ENCODE measurements around the gene KRTAP4-6.
"Not testable (repeated sequence)": the region's sequence is repeated elsewhere in the genome, so short reads cannot be mapped to it uniquely, and the experiment has no call there.

KRTAP4-6 gene

GRCh38 chr17:41140360-41141131 lies at the start of gene KRTAP4-6:
TSS of gene KRTAP4-6 (minus strand) at chr17:41140544. CDS start at chr17:41140487, 57 bp downstream.
- no peaks in the 10 kb centered on the region for H3K36me3 ChIP-seq (ENCODE audit: control insufficient read depth in 5 of 5, insufficient read depth in 5 of 5, low read length in 5 of 5)
- H3K27ac ChIP-seq (ENCODE audit: low read depth, low read length): no peak within 1 kb of the TSS
- H3K9me3 ChIP-seq (ENCODE audit: control insufficient read depth in 5 of 5, low read length in 5 of 5): peaks cover 3 to 21% (median 14%) of the 10 kb centered on the region in 5 donors
- H3K27me3 ChIP-seq (ENCODE audit: control insufficient read depth in 5 of 5, insufficient read depth in 4 of 5, low read length in 5 of 5): peaks cover 0 to 4% (median 0%) of the 10 kb centered on the region in 5 donors
- H3K9ac ChIP-seq (ENCODE audit: low read length in 5 of 5): no peak within 1 kb of the TSS
- no peak within 1 kb of the TSS for H3K4me3 ChIP-seq (ENCODE audit: low read depth in 1 of 5, low read length in 5 of 5)
- no peaks in the 10 kb centered on the region for H3K4me1 ChIP-seq (ENCODE audit: control insufficient read depth in 5 of 5, insufficient read depth in 5 of 5, low read length in 5 of 5)

- not testable (repeated sequence) for H3K9ac ChIP-seq (ENCODE audit: low read length in 5 of 5); H3K36me3 ChIP-seq (ENCODE audit: control insufficient read depth in 5 of 5, insufficient read depth in 5 of 5, low read length in 5 of 5); H3K27ac ChIP-seq (ENCODE audit: low read depth, low read length); H3K9me3 ChIP-seq (ENCODE audit: control insufficient read depth in 5 of 5, low read length in 5 of 5); H3K4me3 ChIP-seq (ENCODE audit: low read depth in 1 of 5, low read length in 5 of 5); H3K27me3 ChIP-seq (ENCODE audit: control insufficient read depth in 5 of 5, insufficient read depth in 4 of 5, low read length in 5 of 5); H3K4me1 ChIP-seq (ENCODE audit: control insufficient read depth in 5 of 5, insufficient read depth in 5 of 5, low read length in 5 of 5)
These were observed 49.5 kb upstream of the KRTAP4-6 start, which contains the start of gene KRTAP9-1 for GRCh38 chr17:41189837-41190318. TSS of gene KRTAP9-1 (plus strand) at chr17:41189887. CDS start at chr17:41189887, 0 bp downstream.

GRCh38 chr17:41186872-41187271 lies 46.5 kb upstream of the KRTAP4-6 start:
- Histone ChIP-seq H3K27me3 (ENCODE audit: control insufficient read depth in 5 of 5, insufficient read depth in 4 of 5, low read length in 5 of 5) (peaks cover 5 to 11% (median 10%) of the 10 kb centered on the region in 5 donors), H3K9ac (ENCODE audit: low read length in 5 of 5) (no peak overlapping the region)

GRCh38 chr17:41185001-41185400 lies 44.7 kb upstream of the KRTAP4-6 start:
- no peaks in the 10 kb centered on the region for H3K4me1 ChIP-seq (ENCODE audit: control insufficient read depth in 5 of 5, insufficient read depth in 5 of 5, low read length in 5 of 5)
- peaks cover 0 to 6% (median 4%) of the 10 kb centered on the region in 5 donors for H3K27me3 ChIP-seq (ENCODE audit: control insufficient read depth in 5 of 5, insufficient read depth in 4 of 5, low read length in 5 of 5)
- H3K36me3 ChIP-seq (ENCODE audit: control insufficient read depth in 5 of 5, insufficient read depth in 5 of 5, low read length in 5 of 5): no peaks in the 10 kb centered on the region

More at GRCh38 chr17:41186872-41187271, 46.5 kb upstream of the KRTAP4-6 start:
- no peaks in the 10 kb centered on the region for H3K9me3 ChIP-seq (ENCODE audit: control insufficient read depth in 5 of 5, low read length in 5 of 5)
- no peaks in the 10 kb centered on the region for H3K4me1 ChIP-seq (ENCODE audit: control insufficient read depth in 5 of 5, insufficient read depth in 5 of 5, low read length in 5 of 5)
- no peaks in the 10 kb centered on the region for H3K36me3 ChIP-seq (ENCODE audit: control insufficient read depth in 5 of 5, insufficient read depth in 5 of 5, low read length in 5 of 5)
- no peak overlapping the region for H3K4me3 ChIP-seq (ENCODE audit: low read depth in 1 of 5, low read length in 5 of 5)
- no peak overlapping the region for H3K27ac ChIP-seq (ENCODE audit: low read depth, low read length)

GRCh38 chr17:41184480-41184961 lies 44.2 kb upstream of the KRTAP4-6 start, which contains the start of gene KRTAP4-1:
TSS of gene KRTAP4-1 (minus strand) at chr17:41184911. CDS start at chr17:41184854, 57 bp downstream.
- H3K9me3 ChIP-seq (ENCODE audit: control insufficient read depth in 5 of 5, low read length in 5 of 5): no peaks in the 10 kb centered on the region
- H3K36me3 ChIP-seq (ENCODE audit: control insufficient read depth in 5 of 5, insufficient read depth in 5 of 5, low read length in 5 of 5): no peaks in the 10 kb centered on the region
- H3K27me3 ChIP-seq (ENCODE audit: control insufficient read depth in 5 of 5, insufficient read depth in 4 of 5, low read length in 5 of 5): peaks cover 0 to 5% (median 0%) of the 10 kb centered on the region in 5 donors
- H3K9ac ChIP-seq (ENCODE audit: low read length in 5 of 5): no peak within 1 kb of the TSS
- no peaks in the 10 kb centered on the region for H3K4me1 ChIP-seq (ENCODE audit: control insufficient read depth in 5 of 5, insufficient read depth in 5 of 5, low read length in 5 of 5)
- no peak within 1 kb of the TSS for H3K4me3 ChIP-seq (ENCODE audit: low read depth in 1 of 5, low read length in 5 of 5)
- no peak within 1 kb of the TSS for H3K27ac ChIP-seq (ENCODE audit: low read depth, low read length)

More at GRCh38 chr17:41185001-41185400, 44.7 kb upstream of the KRTAP4-6 start:
- Histone ChIP-seq H3K27ac (ENCODE audit: low read depth, low read length) (no peak overlapping the region), H3K9ac (ENCODE audit: low read length in 5 of 5) (no peak overlapping the region), H3K4me3 (ENCODE audit: low read depth in 1 of 5, low read length in 5 of 5) (no peak overlapping the region), H3K9me3 (ENCODE audit: control insufficient read depth in 5 of 5, low read length in 5 of 5) (no peaks in the 10 kb centered on the region)

GRCh38 chr17:41178843-41179616 lies 38.7 kb upstream of the KRTAP4-6 start:
- H3K9me3 ChIP-seq (ENCODE audit: control insufficient read depth in 5 of 5, low read length in 5 of 5): no peaks in the 10 kb centered on the region
- H3K36me3 ChIP-seq (ENCODE audit: control insufficient read depth in 5 of 5, insufficient read depth in 5 of 5, low read length in 5 of 5): no peaks in the 10 kb centered on the region
- H3K4me3 ChIP-seq (ENCODE audit: low read depth in 1 of 5, low read length in 5 of 5): no peak overlapping the region
- H3K27ac ChIP-seq (ENCODE audit: low read depth, low read length): no peak overlapping the region
- H3K27me3 ChIP-seq (ENCODE audit: control insufficient read depth in 5 of 5, insufficient read depth in 4 of 5, low read length in 5 of 5): peaks cover 0 to 7% (median 0%) of the 10 kb centered on the region in 5 donors
- H3K4me1 ChIP-seq (ENCODE audit: control insufficient read depth in 5 of 5, insufficient read depth in 5 of 5, low read length in 5 of 5): peaks cover 0 to 7% (median 0%) of the 10 kb centered on the region in 5 donors
- no peak overlapping the region for H3K9ac ChIP-seq (ENCODE audit: low read length in 5 of 5)

GRCh38 chr17:41178341-41178740 lies 38.0 kb upstream of the KRTAP4-6 start:
- Histone ChIP-seq H3K9ac (ENCODE audit: low read length in 5 of 5) (no peak overlapping the region), H3K4me3 (ENCODE audit: low read depth in 1 of 5, low read length in 5 of 5) (no peak overlapping the region), H3K27me3 (ENCODE audit: control insufficient read depth in 5 of 5, insufficient read depth in 4 of 5, low read length in 5 of 5) (peaks cover 0 to 7% (median 0%) of the 10 kb centered on the region in 5 donors), H3K27ac (ENCODE audit: low read depth, low read length) (no peak overlapping the region), H3K9me3 (ENCODE audit: control insufficient read depth in 5 of 5, low read length in 5 of 5) (no peaks in the 10 kb centered on the region), H3K36me3 (ENCODE audit: control insufficient read depth in 5 of 5, insufficient read depth in 5 of 5, low read length in 5 of 5) (no peaks in the 10 kb centered on the region), H3K4me1 (ENCODE audit: control insufficient read depth in 5 of 5, insufficient read depth in 5 of 5, low read length in 5 of 5) (peaks cover 0 to 7% (median 0%) of the 10 kb centered on the region in 5 donors)

GRCh38 chr17:41177727-41178271 lies 37.5 kb upstream of the KRTAP4-6 start, which contains the start of gene KRTAP4-2:
TSS of gene KRTAP4-2 (minus strand) at chr17:41178221. CDS start at chr17:41178164, 57 bp downstream.
- Histone ChIP-seq H3K36me3 (ENCODE audit: control insufficient read depth in 5 of 5, insufficient read depth in 5 of 5, low read length in 5 of 5) (no peaks in the 10 kb centered on the region), H3K27ac (ENCODE audit: low read depth, low read length) (no peak within 1 kb of the TSS), H3K4me3 (ENCODE audit: low read depth in 1 of 5, low read length in 5 of 5) (no peak within 1 kb of the TSS), H3K9me3 (ENCODE audit: control insufficient read depth in 5 of 5, low read length in 5 of 5) (no peaks in the 10 kb centered on the region), H3K4me1 (ENCODE audit: control insufficient read depth in 5 of 5, insufficient read depth in 5 of 5, low read length in 5 of 5) (peaks cover 0 to 7% (median 0%) of the 10 kb centered on the region in 5 donors), H3K27me3 (ENCODE audit: control insufficient read depth in 5 of 5, insufficient read depth in 4 of 5, low read length in 5 of 5) (peaks cover 0 to 7% (median 0%) of the 10 kb centered on the region in 5 donors), H3K9ac (ENCODE audit: low read length in 5 of 5) (no peak within 1 kb of the TSS)

- Histone ChIP-seq H3K4me1 (ENCODE audit: control insufficient read depth in 5 of 5, insufficient read depth in 5 of 5, low read length in 5 of 5) (peaks cover 0 to 7% (median 0%) of the 10 kb centered on the region in 5 donors), H3K36me3 (ENCODE audit: control insufficient read depth in 5 of 5, insufficient read depth in 5 of 5, low read length in 5 of 5) (no peaks in the 10 kb centered on the region), H3K9ac (ENCODE audit: low read length in 5 of 5) (no peak overlapping the region), H3K9me3 (ENCODE audit: control insufficient read depth in 5 of 5, low read length in 5 of 5) (no peaks in the 10 kb centered on the region), H3K27me3 (ENCODE audit: control insufficient read depth in 5 of 5, insufficient read depth in 4 of 5, low read length in 5 of 5) (peaks cover 0 to 7% (median 0%) of the 10 kb centered on the region in 5 donors), H3K4me3 (ENCODE audit: low read depth in 1 of 5, low read length in 5 of 5) (no peak overlapping the region), H3K27ac (ENCODE audit: low read depth, low read length) (no peak overlapping the region)
These were observed 36.5 kb upstream of the KRTAP4-6 start for GRCh38 chr17:41176744-41177387.
